ENCODE data around the gene GRK2. TPM values are rescaled to one million over a fixed set of nuclear protein-coding genes. Genes with fewer than 3 reads are reported as not detected.

Gene GRK2
- total and polyA plus RNA-seq, 2 donors (not counting 1 experiment from before 2014, with no cell fraction given), result 294 to 534 TPM

DNA sequence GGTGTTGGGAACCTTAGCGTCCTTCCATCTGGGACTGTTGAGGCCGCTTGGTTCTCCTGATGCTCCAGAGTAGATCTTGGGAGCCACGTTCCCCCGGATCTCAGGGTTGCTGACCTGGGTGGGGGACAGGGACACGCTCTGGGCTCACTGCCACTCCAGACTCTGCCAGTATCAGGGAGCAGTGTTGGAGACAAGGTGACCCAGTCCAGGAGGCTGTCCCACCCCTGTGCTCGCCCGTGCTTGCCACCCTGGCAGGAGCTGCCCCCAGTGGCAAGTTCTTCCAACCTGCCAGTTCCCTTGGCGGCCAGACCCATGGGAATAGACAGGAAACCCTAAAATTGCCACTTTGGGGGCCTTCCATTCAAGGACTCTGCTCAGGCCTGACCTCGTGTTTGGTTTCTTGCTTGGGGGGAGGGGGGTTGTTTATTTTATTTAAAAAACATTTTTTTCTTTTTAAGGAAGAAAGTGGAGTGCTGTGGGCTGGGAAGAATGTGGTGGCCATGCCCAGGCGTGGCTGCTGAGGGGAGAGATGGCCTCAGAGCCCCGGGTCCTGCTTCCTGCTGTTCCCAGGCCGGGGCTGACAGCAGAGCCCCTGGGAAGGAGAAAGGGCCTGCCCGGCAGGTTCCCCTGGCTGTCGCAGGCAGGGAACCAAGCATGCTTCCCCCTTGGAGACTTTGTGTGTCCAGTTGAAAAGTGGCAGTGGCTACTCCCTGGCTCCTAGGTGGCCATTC is 7.2 kb downstream of the GRK2 start:
- Histone ChIP-seq H4K20me1 (ENCODE audit: control insufficient read depth, insufficient read depth, low read length, poor library complexity, severe bottlenecking) (peaks cover 75% of the 10 kb centered on the region), H3K9ac (ENCODE audit: low read length) (peak overlapping the region; percentile 37), H3K27me3 (replicated peaks in 1 of 4; ENCODE audit: control extremely low read depth in 1 of 4, control insufficient read depth in 3 of 4, insufficient read depth in 4 of 4, low read length in 3 of 4) (no peaks in the 10 kb centered on the region), H3K36me3 (replicated peaks in 1 of 2; ENCODE audit: control extremely low read depth in 1 of 2, control insufficient read depth in 1 of 2, extremely low read depth in 1 of 2, insufficient read depth in 2 of 2, low read length in 1 of 2) (peaks cover 0 to 77% of the 10 kb centered on the region in 2 experiments), H2AFZ (ENCODE audit: insufficient read depth, low read depth, low read length, poor library complexity, severe bottlenecking) (no peak overlapping the region), H3K4me2 (replicated peaks; ENCODE audit: low read depth, low read length, poor library complexity, severe bottlenecking) (peak overlapping the region; percentile 92), H3K27ac (ENCODE audit: low read length in 2 of 2) (peak overlapping the region; percentile 73 to 82), H3K79me2 (ENCODE audit: control insufficient read depth, insufficient read depth, low read length) (peaks cover 100% of the 10 kb centered on the region), H3K4me1 (ENCODE audit: control insufficient read depth in 2 of 2, insufficient read depth in 2 of 2, low read length in 2 of 2) (peaks cover 98 to 99% of the 10 kb centered on the region in 2 donors), H3K9me3 (ENCODE audit: control extremely low read depth in 1 of 3, control insufficient read depth in 2 of 3, insufficient read depth in 1 of 3, low read length in 2 of 3) (no peaks in the 10 kb centered on the region), H3K4me3 (ENCODE audit: control extremely low read depth in 1 of 5, extremely low read depth in 1 of 5, insufficient read depth in 1 of 5, low read depth in 2 of 5, low read length in 4 of 5) (peak overlapping the region in 3 of 5 experiments; percentile 5 to 37 (median 21))
- intact Hi-C loops (cut with micrococcal nuclease), result no loop called here
- no peak for ATAC-seq (ENCODE audit: low read depth)
- Mint-ChIP-seq H3K9me3 (ENCODE audit: insufficient read depth) (no peaks in the 10 kb centered on the region), H3K4me1 (peaks cover 94% of the 10 kb centered on the region), H3K4me3 (peak overlapping the region; percentile 98), H3K27me3 (no peaks in the 10 kb centered on the region), H3K27ac (peak overlapping the region; percentile 98)
- CTCF ChIA-PET, result interaction anchor here (0.9 to 4.6 kb wide), 5 partner anchors 11 to 108 kb away, joined by 4 to 24 read pairs (median 21); partner anchors contain the start of gene ANKRD13D
- DNase-seq, result peak; percentile 56
- POLR2A ChIA-PET, result interaction anchor here (0.6 to 7.8 kb wide), 6 partner anchors 10 to 72 kb away, joined by 3 to 131 read pairs (median 4); partner anchors contain the start of gene ANKRD13D
- WGBS (ENCODE audit: insufficient coverage), result 18% methylated on average over 12 of the region's 14 CpGs
- TF ChIP-seq, protein P1, sequence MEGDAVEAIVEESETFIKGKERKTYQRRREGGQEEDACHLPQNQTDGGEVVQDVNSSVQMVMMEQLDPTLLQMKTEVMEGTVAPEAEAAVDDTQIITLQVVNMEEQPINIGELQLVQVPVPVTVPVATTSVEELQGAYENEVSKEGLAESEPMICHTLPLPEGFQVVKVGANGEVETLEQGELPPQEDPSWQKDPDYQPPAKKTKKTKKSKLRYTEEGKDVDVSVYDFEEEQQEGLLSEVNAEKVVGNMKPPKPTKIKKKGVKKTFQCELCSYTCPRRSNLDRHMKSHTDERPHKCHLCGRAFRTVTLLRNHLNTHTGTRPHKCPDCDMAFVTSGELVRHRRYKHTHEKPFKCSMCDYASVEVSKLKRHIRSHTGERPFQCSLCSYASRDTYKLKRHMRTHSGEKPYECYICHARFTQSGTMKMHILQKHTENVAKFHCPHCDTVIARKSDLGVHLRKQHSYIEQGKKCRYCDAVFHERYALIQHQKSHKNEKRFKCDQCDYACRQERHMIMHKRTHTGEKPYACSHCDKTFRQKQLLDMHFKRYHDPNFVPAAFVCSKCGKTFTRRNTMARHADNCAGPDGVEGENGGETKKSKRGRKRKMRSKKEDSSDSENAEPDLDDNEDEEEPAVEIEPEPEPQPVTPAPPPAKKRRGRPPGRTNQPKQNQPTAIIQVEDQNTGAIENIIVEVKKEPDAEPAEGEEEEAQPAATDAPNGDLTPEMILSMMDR (IDR thresholded peaks at IDR 0.05), result no peak
- TF ChIP-seq EZH2 (IDR thresholded peaks at IDR 0.05; ENCODE audit: borderline replicate concordance, insufficient read depth, low read depth, low read length, poor library complexity, severe bottlenecking), result no peak

Data from B cell (primary cell).